H1 (cell line): ENCODE data around the gene WDR4. TPM values are rescaled to one million over a fixed set of nuclear protein-coding genes. Genes with fewer than 3 reads are reported as not detected.
"Not testable (repeated sequence)": the region's sequence is repeated elsewhere in the genome, so short reads cannot be mapped to it uniquely, and the experiment has no call there.

ENCODE experiments used
- CTCF ChIA-PET: fragments of 300-600 bp; sonication (Branson Sonifier 250); formaldehyde crosslinking; loops from one replicate; lab custom pipeline; 2021; ENCODE audit not compliant: partially characterized antibody; lab: Charles Lee
- POLR2A ChIA-PET: fragments of 300-600 bp; sonication (Branson Sonifier 250); formaldehyde crosslinking; loops from one replicate; lab custom pipeline; 2021; ENCODE audit warnings: inconsistent platforms; ENCODE audit not compliant: partially characterized antibody; lab: Charles Lee
- DNase-seq, 2 experiments: peaks; one replicate each; pipeline versions ENCODE4 v3.0.0 to v3.0.0-alpha.2; 2010 to 2022; ENCODE audit warnings: low spot score in 2 of 2, low read depth in 1 of 2, mixed read lengths in 1 of 2
- FAIRE-seq: peaks from 2 replicates; lab custom pipeline; 2011; peaks lifted over from hg19 to GRCh38; lab: Jason Lieb, UNC
- H2AFZ ChIP-seq: 2 replicates; pipeline ENCODE4 v1.8.1; 2012; ENCODE audit warnings: low read length, inconsistent platforms
- H2AK5ac ChIP-seq: 2 replicates; pipeline ENCODE4 v1.6.1; 2013; ENCODE audit warnings: low read depth, low read length
- H2BK120ac ChIP-seq: replicated peaks from 2 replicates; pipeline ENCODE3; 2013; ENCODE audit warnings: low read depth, low read length, inconsistent platforms
- H2BK12ac ChIP-seq: 2 replicates; pipeline ENCODE4 v1.6.1; 2013; ENCODE audit warnings: low read depth, low read length
- H2BK15ac ChIP-seq: 2 replicates; pipeline ENCODE4 v1.6.1; 2013; ENCODE audit warnings: low read length
- H2BK20ac ChIP-seq: 2 replicates; pipeline ENCODE4 v1.6.1; 2013; ENCODE audit warnings: low read length
- H2BK5ac ChIP-seq: 2 replicates; pipeline ENCODE4 v1.6.1; 2013; ENCODE audit warnings: low read depth, low read length
- H3K14ac ChIP-seq: 2 replicates; pipeline ENCODE4 v1.6.1; 2013; ENCODE audit warnings: inconsistent platforms; ENCODE audit not compliant: insufficient read length
- H3K18ac ChIP-seq: 2 replicates; pipeline ENCODE4 v1.6.1; 2013; ENCODE audit warnings: low read length; ENCODE audit errors: extremely low read depth
- H3K23ac ChIP-seq: 2 replicates; pipeline ENCODE4 v1.6.1; 2013; ENCODE audit warnings: inconsistent platforms; ENCODE audit not compliant: insufficient read length
- H3K23me2 ChIP-seq: 2 replicates; pipeline ENCODE4 v1.6.1; 2013; ENCODE audit warnings: low read depth, low read length
- H3K27ac ChIP-seq: 2 replicates; pipeline ENCODE4 v1.6.1; 2011; ENCODE audit warnings: low read depth, low read length, inconsistent platforms
- H3K27me3 ChIP-seq, 4 experiments: replicated peaks in 1 of 4; 1 replicate in 1 of 4; 2 replicates in 3 of 4; pipeline versions ENCODE4 v1.6.1 to v1.8.1; 2011 to 2013; ENCODE audit warnings: low read length in 3 of 4, mild to moderate bottlenecking in 3 of 4, inconsistent platforms in 2 of 4, mixed read lengths in 2 of 4, moderate library complexity in 1 of 4; ENCODE audit not compliant: control insufficient read depth in 3 of 4, insufficient read depth in 3 of 4; ENCODE audit errors: extremely low read depth in 1 of 4
- H3K36me3 ChIP-seq, 4 experiments: 2 replicates each; pipeline versions ENCODE4 v1.6.1 to v1.8.1; 2011 to 2013; ENCODE audit warnings: mild to moderate bottlenecking in 4 of 4, low read length in 3 of 4, moderate library complexity in 2 of 4, control low read depth in 1 of 4, inconsistent platforms in 1 of 4; ENCODE audit not compliant: insufficient read depth in 4 of 4, control insufficient read depth in 2 of 4
- H3K4ac ChIP-seq: replicated peaks from 2 replicates; pipeline ENCODE3; 2013; ENCODE audit warnings: low read length, low read depth, mixed read lengths, inconsistent platforms; ENCODE audit not compliant: insufficient read length
- H3K4me1 ChIP-seq, 4 experiments: replicated peaks in 1 of 4; 1 replicate in 1 of 4; 2 replicates in 3 of 4; pipeline versions ENCODE4 v1.6.1 to v1.8.1; 2011 to 2013; ENCODE audit warnings: low read length in 3 of 4, inconsistent platforms in 2 of 4, mixed read lengths in 1 of 4; ENCODE audit not compliant: insufficient read depth in 4 of 4, control insufficient read depth in 3 of 4
- H3K4me2 ChIP-seq, 2 experiments: 2 replicates each; pipeline versions ENCODE4 v1.6.1 to v1.8.1; 2011 to 2013; ENCODE audit warnings: low read depth in 2 of 2, low read length in 2 of 2, control low read depth in 1 of 2, inconsistent platforms in 1 of 2, mild to moderate bottlenecking in 1 of 2; ENCODE audit not compliant: insufficient read depth in 1 of 2
- H3K4me3 ChIP-seq, 4 experiments: fragments of 200-600, 300-600 bp in 1 of 4; sonication (generic), shearing (Covaris generic), sonication (Bioruptor Twin) in 1 of 4; 2 replicates each; pipeline versions ENCODE4 v1.5.1 to v1.8.1; 2011 to 2016; ENCODE audit warnings: low read length in 4 of 4, low read depth in 3 of 4, control low read depth in 2 of 4, inconsistent platforms in 2 of 4, mild to moderate bottlenecking in 2 of 4, mixed read lengths in 1 of 4, moderate library complexity in 1 of 4; ENCODE audit not compliant: insufficient read depth in 2 of 4; ENCODE audit errors: extremely low read depth in 1 of 4
- H3K56ac ChIP-seq: replicated peaks from 2 replicates; pipeline ENCODE3; 2013; ENCODE audit warnings: low read depth, mild to moderate bottlenecking, mixed read lengths, low read length, inconsistent platforms; ENCODE audit not compliant: insufficient read length
- H3K79me1 ChIP-seq: 2 replicates; pipeline ENCODE4 v1.6.1; 2013; ENCODE audit warnings: low read depth, low read length, control low read depth
- H3K79me2 ChIP-seq, 2 experiments: 2 replicates each; pipeline versions ENCODE4 v1.6.1 to v1.8.1; 2012 to 2013; ENCODE audit warnings: low read length in 2 of 2, mild to moderate bottlenecking in 2 of 2, inconsistent platforms in 1 of 2; ENCODE audit not compliant: insufficient read depth in 2 of 2, control insufficient read depth in 1 of 2
- H3K9ac ChIP-seq, 4 experiments: replicated peaks in 1 of 4; 1 replicate in 1 of 4; 2 replicates in 3 of 4; pipeline versions ENCODE4 v1.6.1 to v1.8.1; 2011 to 2013; ENCODE audit warnings: low read depth in 3 of 4, low read length in 3 of 4, control low read depth in 2 of 4, mild to moderate bottlenecking in 2 of 4, moderate library complexity in 2 of 4, inconsistent platforms in 1 of 4; ENCODE audit errors: extremely low read depth in 1 of 4
- H3K9me3 ChIP-seq, 2 experiments: 2 replicates each; pipeline versions ENCODE4 v1.6.1 to v1.8.1; 2012 to 2013; ENCODE audit warnings: mild to moderate bottlenecking in 2 of 2, moderate library complexity in 2 of 2, control low read depth in 1 of 2, inconsistent platforms in 1 of 2, low read depth in 1 of 2, low read length in 1 of 2, mixed read lengths in 1 of 2; ENCODE audit not compliant: insufficient read depth in 2 of 2
- H4K20me1 ChIP-seq, 2 experiments: replicated peaks in 1 of 2; 2 replicates each; pipeline versions ENCODE3 to v1.8.1; 2011 to 2013; ENCODE audit warnings: inconsistent platforms in 2 of 2, low read length in 2 of 2, mild to moderate bottlenecking in 1 of 2; ENCODE audit not compliant: insufficient read depth in 2 of 2, control insufficient read depth in 1 of 2
- H4K5ac ChIP-seq: 2 replicates; pipeline ENCODE4 v1.6.1; 2013; ENCODE audit warnings: low read length, low read depth, mixed read lengths, inconsistent platforms; ENCODE audit not compliant: insufficient read length
- H4K8ac ChIP-seq: 2 replicates; pipeline ENCODE4 v1.8.0; 2013; ENCODE audit warnings: mild to moderate bottlenecking, moderate library complexity, low read length, inconsistent platforms; ENCODE audit not compliant: insufficient read depth; ENCODE audit errors: extremely low read depth
- H4K91ac ChIP-seq: replicated peaks from 2 replicates; pipeline ENCODE3; 2013; ENCODE audit warnings: low read length, mixed read lengths, inconsistent platforms; ENCODE audit not compliant: insufficient read length
- WGBS, 2 experiments: shearing (Covaris generic) in 1 of 2; methylation state at CpG; one replicate each; pipeline versions ENCODE4 v1.1.6 to v1.1.7; 2013 to 2015; ENCODE audit warnings: low lambda C conversion rate in 2 of 2, mixed read lengths in 2 of 2, inconsistent platforms in 1 of 2, low coverage in 1 of 2, missing lambda C conversion rate in 1 of 2; ENCODE audit not compliant: insufficient replicate concordance in 2 of 2, insufficient coverage in 1 of 2, insufficient read length in 1 of 2; ENCODE audit errors: extremely low coverage in 1 of 2, missing lambda C conversion rate in 1 of 2; 5-methylcytosine and 5-hydroxymethylcytosine counted together
- polyA plus RNA-seq, 7 experiments: library from polyadenylated mRNA; depleted of rRNA in 3 of 7; stranded (reverse) in 5 of 7; unstranded in 2 of 7; fragments of >200 nt in 5 of 7; fragments of 200-250 nt in 2 of 7; gene quantifications; 1 replicate in 5 of 7; 2 replicates in 1 of 7; 4 replicates in 1 of 7; pipeline versions ENCODE4 v1.2.1 to v1.2.3, GENCODE V29; 2011 to 2013; ENCODE audit warnings: missing spikeins in 2 of 7, mixed read lengths in 2 of 7
- total RNA-seq: library from RNA; stranded (reverse); fragmentation: NEBNext Ultra II Directional; extraction: Animal tissue kit (Norgen Biotek cat#: 25700); gene quantifications from 2 replicates; pipeline ENCODE4 v1.2.1, GENCODE V29; 2021

Gene WDR4
- total and polyA plus RNA-seq, 2 of the 8 experiments (the other 6 are each of a cell fraction or from before 2014, with no cell fraction given) = 28.9 to 47.8 TPM

DNA sequence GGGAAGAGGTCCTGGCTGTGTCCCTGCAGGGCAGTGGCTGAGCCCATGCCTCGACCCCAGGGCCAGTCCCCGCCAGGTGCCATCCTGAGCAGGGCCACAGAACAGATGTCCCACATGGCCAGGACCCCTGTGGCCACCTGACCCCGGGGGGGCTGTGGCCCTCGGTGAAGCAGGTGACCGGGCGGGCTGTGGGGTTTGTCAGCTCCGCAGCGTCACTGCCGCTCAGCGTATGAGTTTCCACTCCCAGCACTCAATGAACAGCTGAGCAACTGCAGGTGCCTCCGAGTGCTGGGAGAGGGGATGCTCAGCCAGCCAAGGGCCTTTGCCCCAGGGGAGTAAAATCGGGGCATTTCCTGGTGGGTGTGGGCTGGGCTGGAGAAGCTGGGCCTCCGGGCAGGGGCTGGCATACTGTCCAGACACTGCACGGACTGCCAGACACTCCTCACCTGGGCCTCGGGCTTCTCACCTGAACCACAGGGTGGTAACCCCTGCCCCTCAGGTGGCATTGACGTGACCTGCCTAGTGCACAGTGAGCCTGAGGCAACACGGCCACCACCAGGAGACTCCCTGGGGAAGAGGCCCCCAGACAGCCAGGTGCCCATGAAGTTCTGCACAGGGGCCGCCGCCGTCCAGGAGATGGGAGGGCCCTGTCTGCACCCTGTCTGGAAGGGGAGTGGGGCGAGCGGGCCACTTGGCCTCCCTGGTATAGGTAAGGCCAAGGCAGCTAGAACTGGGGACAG is 37.3 kb downstream of the WDR4 start:
- FAIRE-seq, H2BK5ac ChIP-seq, H3K9ac ChIP-seq, H4K5ac ChIP-seq, DNase-seq, H3K18ac ChIP-seq, H3K4me2 ChIP-seq, H2AFZ ChIP-seq, H2BK15ac ChIP-seq, H2BK12ac ChIP-seq, H3K23me2 ChIP-seq, CTCF ChIA-PET, H3K14ac ChIP-seq, H4K91ac ChIP-seq, H3K4me1 ChIP-seq, H3K23ac ChIP-seq, H3K27me3 ChIP-seq, H3K4me3 ChIP-seq, H4K8ac ChIP-seq, H3K4ac ChIP-seq, H3K56ac ChIP-seq, H3K9me3 ChIP-seq, H2AK5ac ChIP-seq, H2BK120ac ChIP-seq, H2BK20ac ChIP-seq, H3K27ac ChIP-seq: not testable (repeated sequence)
- POLR2A ChIA-PET = interaction anchor here (0.7 to 3.8 kb wide), 7 partner anchors 9 to 186 kb away, joined by 3 to 21 read pairs (median 4); no protein-coding TSS in a partner anchor
- Histone ChIP-seq H3K36me3 (peaks cover 21 to 54% (median 45%) of the 10 kb centered on the region in 4 experiments; a peak in 7 of 8 replicates), H3K79me2 (peaks cover 0 to 30% of the 10 kb centered on the region in 2 experiments; a peak in 3 of 4 replicates), H3K79me1 (peaks cover 20% of the 10 kb centered on the region), H4K20me1 (peaks cover 21 to 28% of the 10 kb centered on the region in 2 experiments)
- 99% methylated on average over 13 of the region's 22 CpGs; no CpG with 5 or more reads in 1 of the 2 experiments for WGBS, 2 experiments
